A673 (cell line): ENCODE measurements around the gene ATP5MC2.

Experiments used
- EZH2 ChIP-seq: fragments of 200-600 bp; sonication (generic); IDR thresholded peaks from 2 replicates; pipeline ENCODE4 v1.6.1; 2017; ENCODE audit warnings: borderline replicate concordance, low read depth, mild to moderate bottlenecking, mixed read lengths, antibody characterized with exemption, low read length; ENCODE audit not compliant: poor library complexity, severe bottlenecking
- TF ChIP-seq, protein P1 (sequence below): fragments of 300-800, 200-600 bp; sonication (generic); conservative IDR thresholded peaks from 2 replicates; pipeline ENCODE4 v1.5.1; 2017; ENCODE audit warnings: low read depth, mild to moderate bottlenecking, antibody characterized with exemption, low read length, moderate library complexity, mixed read lengths

DNA sequence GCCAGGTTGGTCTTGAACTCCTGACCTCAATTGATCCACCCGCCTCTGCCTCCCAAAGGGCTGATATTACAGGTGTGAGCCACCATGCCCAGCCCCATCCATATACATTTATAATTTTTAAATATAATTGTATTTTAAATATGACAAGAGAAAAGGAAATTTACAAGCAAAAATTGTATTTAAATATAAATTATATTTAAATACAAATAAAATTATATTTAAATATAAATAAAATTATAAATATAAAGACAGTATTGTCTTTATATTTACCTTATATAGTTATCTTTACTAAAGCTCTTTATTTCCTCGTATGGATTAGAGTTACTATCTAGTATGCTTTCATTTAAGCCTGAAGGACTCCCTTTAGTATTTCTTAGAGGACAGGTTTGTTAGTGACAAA, 37.8 kb downstream of the ATP5MC2 start:
- TF ChIP-seq, protein P1, sequence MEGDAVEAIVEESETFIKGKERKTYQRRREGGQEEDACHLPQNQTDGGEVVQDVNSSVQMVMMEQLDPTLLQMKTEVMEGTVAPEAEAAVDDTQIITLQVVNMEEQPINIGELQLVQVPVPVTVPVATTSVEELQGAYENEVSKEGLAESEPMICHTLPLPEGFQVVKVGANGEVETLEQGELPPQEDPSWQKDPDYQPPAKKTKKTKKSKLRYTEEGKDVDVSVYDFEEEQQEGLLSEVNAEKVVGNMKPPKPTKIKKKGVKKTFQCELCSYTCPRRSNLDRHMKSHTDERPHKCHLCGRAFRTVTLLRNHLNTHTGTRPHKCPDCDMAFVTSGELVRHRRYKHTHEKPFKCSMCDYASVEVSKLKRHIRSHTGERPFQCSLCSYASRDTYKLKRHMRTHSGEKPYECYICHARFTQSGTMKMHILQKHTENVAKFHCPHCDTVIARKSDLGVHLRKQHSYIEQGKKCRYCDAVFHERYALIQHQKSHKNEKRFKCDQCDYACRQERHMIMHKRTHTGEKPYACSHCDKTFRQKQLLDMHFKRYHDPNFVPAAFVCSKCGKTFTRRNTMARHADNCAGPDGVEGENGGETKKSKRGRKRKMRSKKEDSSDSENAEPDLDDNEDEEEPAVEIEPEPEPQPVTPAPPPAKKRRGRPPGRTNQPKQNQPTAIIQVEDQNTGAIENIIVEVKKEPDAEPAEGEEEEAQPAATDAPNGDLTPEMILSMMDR: no peak
- no peak for TF ChIP-seq EZH2
